Hepatocyte (in vitro differentiated cells): ENCODE measurements around the gene KCNE3.

Experiments used
- EZH2 ChIP-seq: fragments of 200-600 bp; sonication (generic); IDR thresholded peaks from 2 replicates; pipeline ENCODE4 v1.6.1; 2016; ENCODE audit warnings: antibody characterized with exemption, mild to moderate bottlenecking, borderline replicate concordance
- TF ChIP-seq, protein P1 (sequence below): fragments of 200-600 bp; sonication (generic); IDR thresholded peaks from 2 replicates; pipeline ENCODE4 v1.5.1; 2016; ENCODE audit warnings: antibody characterized with exemption, mild to moderate bottlenecking; ENCODE audit not compliant: poor library complexity

DNA sequence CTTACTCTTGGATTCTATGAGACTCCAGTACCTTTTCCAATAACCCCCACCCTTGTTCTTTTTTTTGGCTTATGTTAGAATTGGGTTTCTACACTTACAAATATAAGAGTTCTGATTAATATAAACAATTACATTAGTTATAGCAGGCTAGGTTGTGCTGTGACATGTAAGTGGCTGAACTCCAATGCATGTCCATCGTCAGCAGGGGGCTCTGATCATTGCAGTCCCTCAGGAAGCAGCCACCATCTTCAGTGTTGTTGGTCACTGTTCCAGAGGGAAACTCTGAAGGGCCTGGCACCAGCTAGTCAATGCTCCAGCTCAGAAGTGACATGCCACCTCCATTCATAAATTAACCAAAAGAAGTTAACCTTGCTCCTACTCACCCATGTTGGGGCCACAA is 20.5 kb upstream of the KCNE3 start:
- TF ChIP-seq, protein P1, sequence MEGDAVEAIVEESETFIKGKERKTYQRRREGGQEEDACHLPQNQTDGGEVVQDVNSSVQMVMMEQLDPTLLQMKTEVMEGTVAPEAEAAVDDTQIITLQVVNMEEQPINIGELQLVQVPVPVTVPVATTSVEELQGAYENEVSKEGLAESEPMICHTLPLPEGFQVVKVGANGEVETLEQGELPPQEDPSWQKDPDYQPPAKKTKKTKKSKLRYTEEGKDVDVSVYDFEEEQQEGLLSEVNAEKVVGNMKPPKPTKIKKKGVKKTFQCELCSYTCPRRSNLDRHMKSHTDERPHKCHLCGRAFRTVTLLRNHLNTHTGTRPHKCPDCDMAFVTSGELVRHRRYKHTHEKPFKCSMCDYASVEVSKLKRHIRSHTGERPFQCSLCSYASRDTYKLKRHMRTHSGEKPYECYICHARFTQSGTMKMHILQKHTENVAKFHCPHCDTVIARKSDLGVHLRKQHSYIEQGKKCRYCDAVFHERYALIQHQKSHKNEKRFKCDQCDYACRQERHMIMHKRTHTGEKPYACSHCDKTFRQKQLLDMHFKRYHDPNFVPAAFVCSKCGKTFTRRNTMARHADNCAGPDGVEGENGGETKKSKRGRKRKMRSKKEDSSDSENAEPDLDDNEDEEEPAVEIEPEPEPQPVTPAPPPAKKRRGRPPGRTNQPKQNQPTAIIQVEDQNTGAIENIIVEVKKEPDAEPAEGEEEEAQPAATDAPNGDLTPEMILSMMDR = no peak
- TF ChIP-seq EZH2 = no peak
